Ovary (tissue), 9 donors: ENCODE results near the gene FAM3D. TPM values are rescaled to one million over a fixed set of nuclear protein-coding genes. Genes with fewer than 3 reads are reported as not detected.

Source experiments
- DNase-seq, 5 donors: peaks; one replicate each; pipeline ENCODE4 v3.0.0-alpha.2; 2019 to 2020
- H3K27ac ChIP-seq, 2 donors: fragments of 200-600 bp; one replicate each; pipeline versions ENCODE4 v1.5.1 to v1.8.0; 2019 to 2022
- H3K27me3 ChIP-seq: fragments of 200-600 bp; one replicate; pipeline ENCODE4 v1.8.0; 2022
- H3K36me3 ChIP-seq: fragments of 200-600 bp; sonication (generic); one replicate; pipeline ENCODE4 v1.5.1; 2019
- H3K4me1 ChIP-seq: one replicate; pipeline ENCODE4 v1.8.1; 2013; ENCODE audit warnings: mild to moderate bottlenecking, moderate library complexity; ENCODE audit not compliant: insufficient read depth
- H3K4me3 ChIP-seq: fragments of 200-600 bp; sonication (generic); one replicate; pipeline ENCODE4 v1.5.1; 2017
- H3K9me3 ChIP-seq, 2 donors: fragments of 200-600 bp in 1 of 2; sonication (generic) in 1 of 2; one replicate each; pipeline versions ENCODE4 v1.5.1 to v1.8.1; 2013 to 2019; ENCODE audit warnings: mild to moderate bottlenecking in 1 of 2, moderate library complexity in 1 of 2
- CTCF ChIP-seq, 3 donors: fragments of 450-650 bp in 2 of 3; fragments of 200-600 bp in 1 of 3; IDR thresholded peaks; one replicate each; pipeline versions ENCODE4 v1.5.1 to v1.8.0; 2016 to 2022; ENCODE audit warnings: antibody characterized with exemption in 3 of 3, mild to moderate bottlenecking in 1 of 3
- EP300 ChIP-seq: sonication (generic); formaldehyde crosslinking; IDR thresholded peaks from one replicate; pipeline ENCODE4 v1.6.1; 2017; ENCODE audit warnings: antibody characterized with exemption
- POLR2A ChIP-seq: fragments of 450-650 bp; IDR thresholded peaks from one replicate; pipeline ENCODE4 v1.6.1; 2017; ENCODE audit warnings: antibody characterized with exemption, mild to moderate bottlenecking, moderate library complexity
- WGBS, 3 donors: extraction: QIAGEN DNeasy Blood & Tissue Kit in 1 of 3; methylation state at CpG; one replicate each; pipeline versions ENCODE4 v1.1.5 to v1.1.7; 2013 to 2017; 5-methylcytosine and 5-hydroxymethylcytosine counted together
- intact Hi-C, 4 donors: fragments of 100-400 bp; cut with DNase I; formaldehyde crosslinking; loops; one replicate each; pipeline versions ENCODE4 v1.11.0 to v1.15.1; 2022 to 2023
- polyA plus RNA-seq, 2 donors: library from polyadenylated mRNA; stranded (reverse); fragments of 200-250 nt in 1 of 2; fragments of 350-450 nt in 1 of 2; fragmentation: Illumina TruSeq in 1 of 2; extraction: RNeasy Lipid Tissue Mini Kit (QIAGEN cat#74804) in 1 of 2; gene quantifications; one replicate each; pipeline ENCODE4 v1.2.3, GENCODE V29; 2013 to 2014
- total RNA-seq, 7 donors: library from RNA; depleted of rRNA in 2 of 7; stranded (reverse); fragments of >200 nt in 2 of 7; fragmentation: NEBNext Ultra II Directional in 3 of 7; extraction: Animal tissue kit (Norgen Biotek cat#: 25700) in 3 of 7; gene quantifications; one replicate each; pipeline versions ENCODE4 v1.1.0 to v1.2.4, GENCODE V29; 2016 to 2023
- donor health status: DM: no; HTN: no; CAD: no; lungs with moderate emphysema.
- donor health status: DM: no; HTN: no; CAD: no.
- donor health status: Bipolar disorder and iron deficiency.
- donor health status: DM: yes; HTN: yes; CAD: no.
- donor health status: DM: no; HTN: no; CAD: no.
- donor health status: DM: yes; HTN: yes; CAD: no.

FAM3D gene
- total and polyA plus RNA-seq, 9 donors: 0.36 to 6.3 TPM; not detected in 7

GRCh38 chr3:58628823-58629562 lies 37.6 kb downstream of the FAM3D start:
- Histone ChIP-seq H3K27ac (peak overlapping the region in 1 of 2 donors; percentile 13), H3K9me3 (no peaks in the 10 kb centered on the region), H3K27me3 (no peaks in the 10 kb centered on the region), H3K4me3 (no peak overlapping the region), H3K36me3 (no peaks in the 10 kb centered on the region), H3K4me1 (peaks cover 20% of the 10 kb centered on the region)
- WGBS, 3 donors: 7 to 11% (median 10%) methylated on average over 13 of the region's 13 CpGs
- peak; percentile 43 to 66 (median 60) for DNase-seq
- TF ChIP-seq CTCF (IDR thresholded peaks at IDR 0.05) (peak in 1 of 3 donors; percentile 9), POLR2A (no peak), EP300 (no peak)
- intact Hi-C loops: no loop called here

GRCh38 chr3:58627941-58628340 lies 38.6 kb downstream of the FAM3D start:
- peaks cover 20% of the 10 kb centered on the region for H3K4me1 ChIP-seq
- intact Hi-C loops: no loop called here
- H3K27ac ChIP-seq: no peak overlapping the region
- no peaks in the 10 kb centered on the region for H3K36me3 ChIP-seq
- H3K4me3 ChIP-seq: no peak overlapping the region
- H3K9me3 ChIP-seq: no peaks in the 10 kb centered on the region
- no peaks in the 10 kb centered on the region for H3K27me3 ChIP-seq
- TF ChIP-seq EP300 (no peak), POLR2A (no peak), CTCF (IDR thresholded peaks at IDR 0.05) (no peak)
- 56 to 68% (median 57%) methylated on average over 6 of the region's 6 CpGs for WGBS, 3 donors
- DNase-seq: no peak

- intact Hi-C loops: no loop called here
- no peaks in the 10 kb centered on the region for H3K9me3 ChIP-seq
- H3K36me3 ChIP-seq: no peaks in the 10 kb centered on the region
- 10 to 31% (median 20%) methylated on average over 3 of the region's 3 CpGs for WGBS, 3 donors
- no peak overlapping the region for H3K4me3 ChIP-seq
- no peaks in the 10 kb centered on the region for H3K27me3 ChIP-seq
- peak overlapping the region in 1 of 2 donors; percentile 22 for H3K27ac ChIP-seq
- DNase-seq: peak; percentile 54 to 80 (median 68)
- H3K4me1 ChIP-seq: peaks cover 20% of the 10 kb centered on the region
- TF ChIP-seq EP300 (no peak), CTCF (IDR thresholded peaks at IDR 0.05) (no peak), POLR2A (no peak)
Measured at GRCh38 chr3:58627570-58627885, 39.0 kb downstream of the FAM3D start.

GRCh38 chr3:58626841-58627569 lies 39.6 kb downstream of the FAM3D start:
- peaks cover 20% of the 10 kb centered on the region for H3K4me1 ChIP-seq
- peak overlapping the region in 1 of 2 donors; percentile 22 for H3K27ac ChIP-seq

More at GRCh38 chr3:58626841-58627569, 39.6 kb downstream of the FAM3D start:
- Histone ChIP-seq H3K4me3 (no peak overlapping the region), H3K27me3 (no peaks in the 10 kb centered on the region), H3K36me3 (no peaks in the 10 kb centered on the region), H3K9me3 (no peaks in the 10 kb centered on the region)
- 53 to 58% (median 53%) methylated on average over 18 to 24 of the region's 24 CpGs for WGBS, 3 donors
- intact Hi-C loops: no loop called here
- no peak for DNase-seq
- no peak for TF ChIP-seq EP300
- TF ChIP-seq POLR2A: no peak
- TF ChIP-seq CTCF (IDR thresholded peaks at IDR 0.05): no peak
